Astrocyte (in vitro differentiated cells and primary cell): Measurements from ENCODE around the gene LRSAM1.

ENCODE experiments used
- CTCF ChIP-seq: IDR thresholded peaks from 2 replicates; pipeline ENCODE4 v1.5.1; 2011; ENCODE audit warnings: low read depth, mild to moderate bottlenecking, inconsistent platforms, low read length, moderate library complexity; ENCODE audit not compliant: insufficient read depth
- EZH2 ChIP-seq: IDR thresholded peaks from 2 replicates; pipeline ENCODE4 v1.6.1; 2012; ENCODE audit warnings: mild to moderate bottlenecking, low read length, inconsistent platforms; ENCODE audit not compliant: insufficient read depth

GRCh38 chr9:127521919-127522304 is 70.6 kb downstream of the LRSAM1 start:
- TF ChIP-seq CTCF = no peak
- TF ChIP-seq EZH2 = no peak
